K562 (cell line): ENCODE measurements around the gene ATRAID. TPM values are rescaled to one million over a fixed set of nuclear protein-coding genes. Genes with fewer than 3 reads are reported as not detected.
A peak's percentile ranks its signal among the peaks of the same experiment; 100 is the strongest.

ENCODE experiments used
- ARNT ChIP-seq, 2 experiments: fragments of 450-650 bp; IDR thresholded peaks; 2 replicates each; pipeline ENCODE4 v1.6.1; 2016; ENCODE audit warnings: mild to moderate bottlenecking in 1 of 2
- BCOR ChIP-seq: fragments of 450-650 bp; IDR thresholded peaks from 2 replicates; pipeline ENCODE4 v1.6.1; 2016
- CEBPZ ChIP-seq: fragments of 150-350 bp; IDR thresholded peaks from 2 replicates; pipeline ENCODE4 v1.6.1; 2014; ENCODE audit warnings: low read depth, mild to moderate bottlenecking, low read length, borderline replicate concordance
- ETS1 ChIP-seq: conservative IDR thresholded peaks from 2 replicates; pipeline ENCODE4 v1.6.1; 2011; ENCODE audit warnings: low read depth, mild to moderate bottlenecking, low read length; ENCODE audit not compliant: control insufficient read depth
- ETV5 ChIP-seq: sonication (generic); formaldehyde crosslinking; IDR thresholded peaks from 2 replicates; pipeline ENCODE4 v1.4.0; 2020; ENCODE audit warnings: low read depth, mild to moderate bottlenecking, missing genetic modification reagents
- EWSR1 ChIP-seq: fragments of 450-650 bp; IDR thresholded peaks from 2 replicates; pipeline ENCODE4 v1.6.1; 2018; ENCODE audit warnings: borderline replicate concordance, mild to moderate bottlenecking, low read depth, moderate library complexity; ENCODE audit not compliant: partially characterized antibody
- FOSL1 ChIP-seq: fragments of 200-800 bp; sonication (Bioruptor generic); conservative IDR thresholded peaks from 2 replicates; pipeline ENCODE4 v1.6.1; 2016; ENCODE audit warnings: missing genetic modification characterization, missing compliant biosample characterization
- FUS ChIP-seq: fragments of 200-400 bp; formaldehyde crosslinking; optimal IDR thresholded peaks from 2 replicates; pipeline ENCODE3; 2017; ENCODE audit warnings: low read depth, low read length
- HDAC1 ChIP-seq, 2 experiments: fragments of 450-650 bp; IDR thresholded peaks; 2 replicates each; pipeline ENCODE4 v1.6.1; 2016 to 2017; ENCODE audit warnings: inconsistent platforms in 1 of 2, mild to moderate bottlenecking in 1 of 2, moderate library complexity in 1 of 2
- HNRNPLL ChIP-seq: fragments of 200-400 bp; formaldehyde crosslinking; IDR thresholded peaks from 2 replicates; pipeline ENCODE4 v1.6.1; 2017; ENCODE audit warnings: low read length, low read depth, mild to moderate bottlenecking; ENCODE audit not compliant: poor library complexity, severe bottlenecking
- KAT2B ChIP-seq: IDR thresholded peaks from one replicate; pipeline ENCODE4 v1.6.1; 2012; ENCODE audit warnings: low read depth, mild to moderate bottlenecking, control low read depth, inconsistent platforms, low read length, moderate library complexity
- MCM5 ChIP-seq: fragments of 450-650 bp; IDR thresholded peaks from 2 replicates; pipeline ENCODE4 v1.6.1; 2016; ENCODE audit warnings: low read depth
- NCOA4 ChIP-seq: fragments of 450-650 bp; IDR thresholded peaks from 2 replicates; pipeline ENCODE4 v1.6.1; 2018; ENCODE audit warnings: mild to moderate bottlenecking; ENCODE audit not compliant: partially characterized antibody
- NFRKB ChIP-seq: fragments of 450-650 bp; IDR thresholded peaks from 2 replicates; pipeline ENCODE4 v1.6.1; 2016; ENCODE audit warnings: low read depth
- NR3C1 ChIP-seq: sonication (generic); formaldehyde crosslinking; IDR thresholded peaks from 2 replicates; pipeline ENCODE4 v1.8.1; 2022; ENCODE audit warnings: missing genetic modification reagents
- PHF8 ChIP-seq: fragments of 200-600 bp; sonication (generic); IDR thresholded peaks from 2 replicates; pipeline ENCODE4 v1.6.1; 2012; ENCODE audit warnings: mixed run types, mild to moderate bottlenecking, inconsistent platforms, low read length, moderate library complexity, borderline replicate concordance
- POLR2G ChIP-seq: fragments of 200-400 bp; formaldehyde crosslinking; IDR thresholded peaks from 2 replicates; pipeline ENCODE4 v1.6.1; 2017; ENCODE audit warnings: low read depth, mild to moderate bottlenecking, antibody characterized with exemption, low read length, moderate library complexity
- SNAPC5 ChIP-seq: fragments of 250-450 bp; sonication (Bioruptor Pico); IDR thresholded peaks from 2 replicates; pipeline ENCODE4 v1.8.0; 2021; ENCODE audit warnings: moderate library complexity, mild to moderate bottlenecking, inconsistent platforms
- STAT5B ChIP-seq: fragments of 250-450 bp; sonication (Bioruptor Pico); IDR thresholded peaks from 2 replicates; pipeline ENCODE4 v1.8.0; 2021; ENCODE audit warnings: mild to moderate bottlenecking, inconsistent platforms
- ZFX ChIP-seq: sonication (generic); formaldehyde crosslinking; IDR thresholded peaks from 2 replicates; pipeline ENCODE4 v1.8.0; 2022; ENCODE audit warnings: mild to moderate bottlenecking, missing genetic modification reagents, moderate library complexity
- ZKSCAN3 ChIP-seq: fragments of 250-450 bp; sonication (Bioruptor Pico); IDR thresholded peaks from 2 replicates; pipeline ENCODE4 v1.4.0; 2020
- ZNF408 ChIP-seq: fragments of 250-450 bp; sonication (Bioruptor Pico); IDR thresholded peaks from 2 replicates; pipeline ENCODE4 v1.4.0; 2020; ENCODE audit warnings: low read depth, mild to moderate bottlenecking, moderate library complexity
- ZNF41 ChIP-seq: fragments of 250-450 bp; sonication (Bioruptor Pico); conservative IDR thresholded peaks from 2 replicates; pipeline ENCODE4 v1.4.0; 2020; ENCODE audit warnings: mild to moderate bottlenecking
- ZNF584 ChIP-seq: fragments of 200-800 bp; sonication (Bioruptor generic); IDR thresholded peaks from 2 replicates; pipeline ENCODE4 v1.6.1; 2016; ENCODE audit warnings: low read depth, mild to moderate bottlenecking, missing genetic modification characterization, missing compliant biosample characterization
- ZNF785 ChIP-seq: fragments of 250-450 bp; sonication (Bioruptor Pico); IDR thresholded peaks from 2 replicates; pipeline ENCODE4 v1.4.0; 2020; ENCODE audit warnings: mild to moderate bottlenecking
- polyA plus RNA-seq, 8 experiments: library from polyadenylated mRNA; depleted of rRNA in 4 of 8; stranded (reverse) in 5 of 8; unstranded in 3 of 8; fragments of >200 nt; fragmentation: Nextera tagmentation in 2 of 8; fragmentation: Illumina TruSeq in 1 of 8; extraction: Ambion mirVana in 2 of 8; extraction: Trizol in 1 of 8; gene quantifications; 2 replicates each; pipeline versions ENCODE4 v1.2.1 to v1.2.3, GENCODE V29; 2011 to 2014; ENCODE audit warnings: inconsistent platforms in 1 of 8, missing spikeins in 1 of 8
- total RNA-seq, 7 experiments: library from RNA; depleted of rRNA in 6 of 7; stranded (reverse); fragments of >200 nt in 6 of 7; fragmentation: Illumina TruSeq in 2 of 7; extraction: Trizol in 2 of 7; gene quantifications; 2 replicates each; pipeline versions ENCODE4 v1.2.1 to v1.2.3, GENCODE V29; 2011 to 2021; ENCODE audit warnings: low replicate concordance in 1 of 7

The ATRAID gene
- total and polyA plus RNA-seq, 9 of the 15 experiments (the other 6 are each of a cell fraction or from before 2014, with no cell fraction given), result 70.2 to 187 (median 108) TPM

DNA sequence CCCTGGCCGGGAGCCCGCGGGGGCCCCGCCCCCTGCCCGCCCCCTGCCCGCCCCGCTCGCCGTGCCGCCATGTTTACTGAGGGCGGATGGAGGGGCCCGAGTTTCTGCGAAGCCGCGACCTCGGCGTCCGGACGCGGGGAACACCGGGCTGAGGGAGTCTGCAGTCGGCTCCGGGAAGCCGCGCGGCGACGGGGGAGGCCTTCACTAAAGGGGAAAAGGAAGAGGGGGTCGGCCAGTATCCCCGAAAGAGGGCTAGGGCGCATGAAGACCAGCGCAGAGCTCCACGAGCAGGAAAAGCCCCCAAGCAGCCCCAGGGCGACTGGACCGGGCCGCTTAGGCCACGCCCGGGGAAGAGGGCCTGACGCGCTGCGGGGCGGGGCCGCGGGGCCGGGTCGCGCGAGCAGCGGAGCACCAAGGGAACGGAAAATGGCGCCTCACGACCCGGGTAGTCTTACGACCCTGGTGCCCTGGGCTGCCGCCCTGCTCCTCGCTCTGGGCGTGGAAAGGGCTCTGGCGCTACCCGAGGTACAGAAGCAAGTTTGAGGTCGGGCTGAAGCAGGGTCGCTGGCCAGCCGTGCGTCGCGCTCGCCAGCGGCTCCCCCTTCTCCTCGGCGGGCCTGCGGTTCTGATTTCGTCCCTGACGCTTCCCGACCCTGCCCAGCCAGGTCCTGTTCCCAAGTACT lies at the start of gene ATRAID, which contains the start of gene SLC5A6 (continued):
- TF ChIP-seq ETS1, result 0 out of 2 replicates have a peak, but pooled peaks have one; percentile 3
- TF ChIP-seq KAT2B, result no peak
- TF ChIP-seq SNAPC5 (CRISPR knock-in tag), result no peak
- no peak for TF ChIP-seq ARNT (IDR thresholded peaks at IDR 0.05)
- TF ChIP-seq ETV5 (CRISPR knock-in tag), result no peak; the same call in none of the 2 replicates
- TF ChIP-seq MCM5, result no peak
- TF ChIP-seq POLR2G, result peak; percentile 98
- no peak for TF ChIP-seq ZNF584 (CRISPR knock-in tag)
- no peak for TF ChIP-seq ZNF41 (CRISPR knock-in tag)
- TF ChIP-seq NCOA4, result no peak
- peak; percentile 40 for TF ChIP-seq FOSL1 (tag)
- TF ChIP-seq CEBPZ, result no peak
- peak; percentile 94 for TF ChIP-seq PHF8
- no peak for TF ChIP-seq ZNF785 (CRISPR knock-in tag)
- no peak for TF ChIP-seq STAT5B (CRISPR knock-in tag)
- TF ChIP-seq HDAC1 (IDR thresholded peaks at IDR 0.05), result no peak; a peak in 1 of 4 replicates
- TF ChIP-seq HNRNPLL, result peak; percentile 63
- no peak for TF ChIP-seq ZNF408
- no peak for TF ChIP-seq ZKSCAN3 (CRISPR knock-in tag)
- TF ChIP-seq NFRKB, result peak; percentile 87
- TF ChIP-seq NR3C1 (CRISPR knock-in tag), result peak; percentile 75; the same call in 1 of the 2 replicates
- peak; percentile 56 for TF ChIP-seq FUS
- TF ChIP-seq BCOR, result no peak
- TF ChIP-seq EWSR1, result no peak
- TF ChIP-seq ZFX, result peak; percentile 98
